ENCODE data around the gene F9.

- TF ChIP-seq POLR2A (IDR thresholded peaks at IDR 0.05): no peak
- TF ChIP-seq, protein P1, sequence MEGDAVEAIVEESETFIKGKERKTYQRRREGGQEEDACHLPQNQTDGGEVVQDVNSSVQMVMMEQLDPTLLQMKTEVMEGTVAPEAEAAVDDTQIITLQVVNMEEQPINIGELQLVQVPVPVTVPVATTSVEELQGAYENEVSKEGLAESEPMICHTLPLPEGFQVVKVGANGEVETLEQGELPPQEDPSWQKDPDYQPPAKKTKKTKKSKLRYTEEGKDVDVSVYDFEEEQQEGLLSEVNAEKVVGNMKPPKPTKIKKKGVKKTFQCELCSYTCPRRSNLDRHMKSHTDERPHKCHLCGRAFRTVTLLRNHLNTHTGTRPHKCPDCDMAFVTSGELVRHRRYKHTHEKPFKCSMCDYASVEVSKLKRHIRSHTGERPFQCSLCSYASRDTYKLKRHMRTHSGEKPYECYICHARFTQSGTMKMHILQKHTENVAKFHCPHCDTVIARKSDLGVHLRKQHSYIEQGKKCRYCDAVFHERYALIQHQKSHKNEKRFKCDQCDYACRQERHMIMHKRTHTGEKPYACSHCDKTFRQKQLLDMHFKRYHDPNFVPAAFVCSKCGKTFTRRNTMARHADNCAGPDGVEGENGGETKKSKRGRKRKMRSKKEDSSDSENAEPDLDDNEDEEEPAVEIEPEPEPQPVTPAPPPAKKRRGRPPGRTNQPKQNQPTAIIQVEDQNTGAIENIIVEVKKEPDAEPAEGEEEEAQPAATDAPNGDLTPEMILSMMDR (IDR thresholded peaks at IDR 0.05): no peak
Observed at GRCh38 chrX:139483699-139484098, 46.8 kb upstream of the F9 start.

Data from breast epithelium (tissue), 3 donors.